GM23338 (cell line): Measurements from ENCODE around the gene GTPBP4. TPM values are rescaled to one million over a fixed set of nuclear protein-coding genes. Genes with fewer than 3 reads are reported as not detected.
A peak's percentile ranks its signal among the peaks of the same experiment; 100 is the strongest.

Experiments
- ATAC-seq: fragments of 200-7000 bp; cut with Tn5 transposase; 3 replicates; pipeline ENCODE4 v1.9.1; 2020
- DNase-seq: peaks from one replicate; pipeline ENCODE4 v3.0.0-alpha.2; 2015; ENCODE audit warnings: low spot score
- H2AFZ ChIP-seq: fragments of 200-600 bp; sonication (generic); 2 replicates; pipeline ENCODE4 v1.8.0; 2016; ENCODE audit warnings: antibody characterized with exemption, mild to moderate bottlenecking, moderate library complexity
- H3F3A ChIP-seq: fragments of 200-600 bp; sonication (generic); replicated peaks from 2 replicates; pipeline ENCODE4 v1.8.0; 2017; ENCODE audit warnings: antibody characterized with exemption, mixed run types, low read depth
- H3K27ac ChIP-seq: fragments of 200-600 bp; sonication (generic); 2 replicates; pipeline ENCODE4 v1.6.1; 2016; ENCODE audit warnings: low read depth
- H3K27me3 ChIP-seq: fragments of 200-600 bp; sonication (generic); 2 replicates; pipeline ENCODE4 v1.8.0; 2016; ENCODE audit warnings: mild to moderate bottlenecking, mixed run types, moderate library complexity; ENCODE audit not compliant: insufficient read depth
- H3K36me3 ChIP-seq: fragments of 200-600 bp; sonication (generic); 2 replicates; pipeline ENCODE4 v1.8.0; 2016; ENCODE audit warnings: mild to moderate bottlenecking; ENCODE audit not compliant: insufficient read depth
- H3K4me1 ChIP-seq: fragments of 200-600 bp; sonication (generic); 2 replicates; pipeline ENCODE4 v1.8.0; 2016; ENCODE audit warnings: mild to moderate bottlenecking, moderate library complexity; ENCODE audit not compliant: insufficient read depth
- H3K4me2 ChIP-seq: fragments of 200-600 bp; sonication (generic); 2 replicates; pipeline ENCODE4 v1.7.1; 2017; ENCODE audit warnings: mixed run types
- H3K4me3 ChIP-seq: fragments of 200-600 bp; sonication (generic); 2 replicates; pipeline ENCODE4 v1.6.1; 2016; ENCODE audit warnings: mixed run types
- H3K79me2 ChIP-seq: fragments of 200-600 bp; sonication (generic); replicated peaks from 2 replicates; pipeline ENCODE4 v1.8.0; 2017; ENCODE audit warnings: mild to moderate bottlenecking; ENCODE audit not compliant: insufficient read depth
- H3K9me2 ChIP-seq: fragments of 200-600 bp; sonication (generic); 2 replicates; pipeline ENCODE4 v1.8.0; 2017; ENCODE audit not compliant: insufficient read depth
- H4K20me1 ChIP-seq: fragments of 200-600 bp; sonication (generic); replicated peaks from 2 replicates; pipeline ENCODE4 v1.8.0; 2017; ENCODE audit warnings: mild to moderate bottlenecking; ENCODE audit not compliant: insufficient read depth
- H3K27ac Mint-ChIP-seq: 2 replicates; pipeline ENCODE4 v1.8.0; 2020; ENCODE audit warnings: inconsistent platforms, mild to moderate bottlenecking, moderate library complexity, mixed read lengths
- H3K27me3 Mint-ChIP-seq: 3 replicates; pipeline ENCODE4 v1.8.0; 2022; ENCODE audit warnings: low read depth, mild to moderate bottlenecking, moderate library complexity, mixed read lengths, inconsistent platforms; ENCODE audit not compliant: insufficient read depth, poor library complexity
- H3K36me3 Mint-ChIP-seq: 3 replicates; pipeline ENCODE4 v1.8.0; 2021; ENCODE audit warnings: low read depth, mild to moderate bottlenecking, inconsistent platforms, moderate library complexity, mixed read lengths
- H3K4me1 Mint-ChIP-seq: 3 replicates; pipeline ENCODE4 v1.8.0; 2020; ENCODE audit warnings: mild to moderate bottlenecking, inconsistent platforms, mixed read lengths
- H3K4me3 Mint-ChIP-seq: 3 replicates; pipeline ENCODE4 v1.8.0; 2021; ENCODE audit warnings: moderate library complexity, mild to moderate bottlenecking, inconsistent platforms, mixed read lengths
- H3K9me3 Mint-ChIP-seq: 3 replicates; pipeline ENCODE4 v1.8.0; 2020; ENCODE audit warnings: moderate library complexity, mild to moderate bottlenecking, inconsistent platforms, mixed read lengths
- CREB1 ChIP-seq: fragments of 250-450 bp; sonication (Bioruptor Pico); IDR thresholded peaks from 2 replicates; pipeline ENCODE4 v1.5.0; 2020; ENCODE audit warnings: low read depth, mild to moderate bottlenecking, moderate library complexity
- EZH2 ChIP-seq: fragments of 200-600 bp; sonication (generic); IDR thresholded peaks from one replicate; pipeline ENCODE4 v1.8.0; 2017; ENCODE audit warnings: antibody characterized with exemption, mild to moderate bottlenecking, low read depth; ENCODE audit not compliant: unreplicated experiment
- EZH2phosphoT487 ChIP-seq: fragments of 200-600 bp; sonication (generic); IDR thresholded peaks from one replicate; pipeline ENCODE4 v1.8.1; 2018; ENCODE audit warnings: antibody characterized with exemption; ENCODE audit not compliant: unreplicated experiment
- JUNB ChIP-seq: IDR thresholded peaks from one replicate; pipeline ENCODE4 v1.6.1; 2016; ENCODE audit warnings: antibody characterized with exemption; ENCODE audit not compliant: unreplicated experiment
- NANOG ChIP-seq: IDR thresholded peaks from 2 replicates; pipeline ENCODE4 v1.6.1; 2016; ENCODE audit warnings: antibody characterized with exemption, borderline replicate concordance
- POLR2AphosphoS5 ChIP-seq: IDR thresholded peaks from 2 replicates; pipeline ENCODE4 v1.6.1; 2016; ENCODE audit warnings: antibody characterized with exemption, low read depth
- STAT1 ChIP-seq: IDR thresholded peaks from one replicate; pipeline ENCODE4 v1.6.1; 2016; ENCODE audit warnings: antibody characterized with exemption; ENCODE audit not compliant: unreplicated experiment
- ZNF114 ChIP-seq: fragments of 250-450 bp; sonication (Bioruptor Pico); IDR thresholded peaks from 2 replicates; pipeline ENCODE4 v1.5.0; 2020; ENCODE audit warnings: mild to moderate bottlenecking, moderate library complexity
- ZNF331 ChIP-seq: fragments of 250-450 bp; sonication (Bioruptor Pico); IDR thresholded peaks from 2 replicates; pipeline ENCODE4 v1.5.0; 2020; ENCODE audit warnings: low read depth, mild to moderate bottlenecking, moderate library complexity
- polyA plus RNA-seq: library from polyadenylated mRNA; unstranded; fragments of >200 nt; fragmentation: Nextera tagmentation; extraction: Ambion mirVana; gene quantifications from 2 replicates; pipeline ENCODE4 v1.2.1, GENCODE V29; 2016
- total RNA-seq: library from RNA; depleted of rRNA; stranded (reverse); fragments of >200 nt; shearing (Covaris generic); gene quantifications from 2 replicates; pipeline ENCODE4 v1.2.3, GENCODE V29; 2014
- TF ChIP-seq, protein P1 (sequence below), 2 experiments: fragments of 200-600 bp in 1 of 2; sonication (generic) in 1 of 2; conservative IDR thresholded peaks; 2 replicates each; pipeline versions ENCODE4 v1.5.1 to v1.6.1; 2016 to 2017; ENCODE audit warnings: antibody characterized with exemption in 2 of 2, low read depth in 2 of 2, mild to moderate bottlenecking in 2 of 2, moderate library complexity in 1 of 2
- TF ChIP-seq, protein P2 (sequence below): IDR thresholded peaks from one replicate; pipeline ENCODE4 v1.6.1; 2018; ENCODE audit warnings: antibody characterized with exemption; ENCODE audit not compliant: unreplicated experiment
- TF ChIP-seq, protein P3 (sequence below): IDR thresholded peaks from 2 replicates; pipeline ENCODE4 v1.6.1; 2016; ENCODE audit warnings: antibody characterized with exemption

Gene GTPBP4
- total and polyA plus RNA-seq, 2 experiments from 2014 or later, result 56.5 to 62.6 TPM

DNA sequence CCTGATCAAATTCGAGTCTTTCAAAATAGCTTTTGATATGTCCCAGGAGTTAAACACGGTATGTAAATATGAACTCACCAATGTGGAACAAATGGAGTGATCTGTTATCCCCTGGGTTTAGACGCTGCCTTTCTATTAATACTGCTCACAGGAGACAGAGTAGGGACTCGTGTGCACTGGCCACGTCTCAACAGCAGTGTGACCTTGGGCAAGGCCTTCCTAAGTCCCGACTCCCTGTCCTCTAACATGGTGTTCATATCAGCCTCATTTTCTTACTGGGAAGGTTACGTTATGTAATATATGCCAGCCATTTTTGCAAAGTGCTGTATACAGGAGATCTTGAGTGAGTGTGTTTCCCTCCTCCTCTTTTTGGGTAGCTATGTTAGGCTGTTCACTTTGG is 69.8 kb downstream of the GTPBP4 start:
- Mint-ChIP-seq H3K9me3 (no peaks in the 10 kb centered on the region), H3K4me3 (peak overlapping the region; percentile 98), H3K4me1 (peaks cover 21% of the 10 kb centered on the region), H3K27me3 (peaks cover 7% of the 10 kb centered on the region), H3K27ac (no peak overlapping the region), H3K36me3 (peaks cover 15% of the 10 kb centered on the region; the same call in 2 of the 3 replicates)
- Histone ChIP-seq H2AFZ (no peak overlapping the region), H4K20me1 (peaks cover 23% of the 10 kb centered on the region), H3F3A (peaks cover 3% of the 10 kb centered on the region; the same call in 1 of the 2 replicates), H3K4me2 (peak overlapping the region; percentile 91), H3K9me2 (no peaks in the 10 kb centered on the region), H3K4me1 (peaks cover 11% of the 10 kb centered on the region), H3K27ac (no peak overlapping the region), H3K36me3 (no peaks in the 10 kb centered on the region), H3K4me3 (peak overlapping the region; percentile 70; the same call in 1 of the 2 replicates), H3K79me2 (peaks cover 89% of the 10 kb centered on the region), H3K27me3 (no peaks in the 10 kb centered on the region)
- TF ChIP-seq EZH2 (no peak), STAT1 (no peak), EZH2phosphoT487 (no peak), NANOG (no peak), CREB1 (CRISPR knock-in tag) (no peak), ZNF331 (CRISPR knock-in tag) (no peak), POLR2AphosphoS5 (no peak), JUNB (no peak), ZNF114 (CRISPR knock-in tag) (no peak)
- TF ChIP-seq, protein P1, sequence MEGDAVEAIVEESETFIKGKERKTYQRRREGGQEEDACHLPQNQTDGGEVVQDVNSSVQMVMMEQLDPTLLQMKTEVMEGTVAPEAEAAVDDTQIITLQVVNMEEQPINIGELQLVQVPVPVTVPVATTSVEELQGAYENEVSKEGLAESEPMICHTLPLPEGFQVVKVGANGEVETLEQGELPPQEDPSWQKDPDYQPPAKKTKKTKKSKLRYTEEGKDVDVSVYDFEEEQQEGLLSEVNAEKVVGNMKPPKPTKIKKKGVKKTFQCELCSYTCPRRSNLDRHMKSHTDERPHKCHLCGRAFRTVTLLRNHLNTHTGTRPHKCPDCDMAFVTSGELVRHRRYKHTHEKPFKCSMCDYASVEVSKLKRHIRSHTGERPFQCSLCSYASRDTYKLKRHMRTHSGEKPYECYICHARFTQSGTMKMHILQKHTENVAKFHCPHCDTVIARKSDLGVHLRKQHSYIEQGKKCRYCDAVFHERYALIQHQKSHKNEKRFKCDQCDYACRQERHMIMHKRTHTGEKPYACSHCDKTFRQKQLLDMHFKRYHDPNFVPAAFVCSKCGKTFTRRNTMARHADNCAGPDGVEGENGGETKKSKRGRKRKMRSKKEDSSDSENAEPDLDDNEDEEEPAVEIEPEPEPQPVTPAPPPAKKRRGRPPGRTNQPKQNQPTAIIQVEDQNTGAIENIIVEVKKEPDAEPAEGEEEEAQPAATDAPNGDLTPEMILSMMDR (conservative IDR thresholded peaks at IDR 0.05; ENCODE audit: low read depth in 2 of 2), result no peak
- TF ChIP-seq, protein P2, sequence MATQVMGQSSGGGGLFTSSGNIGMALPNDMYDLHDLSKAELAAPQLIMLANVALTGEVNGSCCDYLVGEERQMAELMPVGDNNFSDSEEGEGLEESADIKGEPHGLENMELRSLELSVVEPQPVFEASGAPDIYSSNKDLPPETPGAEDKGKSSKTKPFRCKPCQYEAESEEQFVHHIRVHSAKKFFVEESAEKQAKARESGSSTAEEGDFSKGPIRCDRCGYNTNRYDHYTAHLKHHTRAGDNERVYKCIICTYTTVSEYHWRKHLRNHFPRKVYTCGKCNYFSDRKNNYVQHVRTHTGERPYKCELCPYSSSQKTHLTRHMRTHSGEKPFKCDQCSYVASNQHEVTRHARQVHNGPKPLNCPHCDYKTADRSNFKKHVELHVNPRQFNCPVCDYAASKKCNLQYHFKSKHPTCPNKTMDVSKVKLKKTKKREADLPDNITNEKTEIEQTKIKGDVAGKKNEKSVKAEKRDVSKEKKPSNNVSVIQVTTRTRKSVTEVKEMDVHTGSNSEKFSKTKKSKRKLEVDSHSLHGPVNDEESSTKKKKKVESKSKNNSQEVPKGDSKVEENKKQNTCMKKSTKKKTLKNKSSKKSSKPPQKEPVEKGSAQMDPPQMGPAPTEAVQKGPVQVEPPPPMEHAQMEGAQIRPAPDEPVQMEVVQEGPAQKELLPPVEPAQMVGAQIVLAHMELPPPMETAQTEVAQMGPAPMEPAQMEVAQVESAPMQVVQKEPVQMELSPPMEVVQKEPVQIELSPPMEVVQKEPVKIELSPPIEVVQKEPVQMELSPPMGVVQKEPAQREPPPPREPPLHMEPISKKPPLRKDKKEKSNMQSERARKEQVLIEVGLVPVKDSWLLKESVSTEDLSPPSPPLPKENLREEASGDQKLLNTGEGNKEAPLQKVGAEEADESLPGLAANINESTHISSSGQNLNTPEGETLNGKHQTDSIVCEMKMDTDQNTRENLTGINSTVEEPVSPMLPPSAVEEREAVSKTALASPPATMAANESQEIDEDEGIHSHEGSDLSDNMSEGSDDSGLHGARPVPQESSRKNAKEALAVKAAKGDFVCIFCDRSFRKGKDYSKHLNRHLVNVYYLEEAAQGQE, result no peak
- TF ChIP-seq, protein P3, sequence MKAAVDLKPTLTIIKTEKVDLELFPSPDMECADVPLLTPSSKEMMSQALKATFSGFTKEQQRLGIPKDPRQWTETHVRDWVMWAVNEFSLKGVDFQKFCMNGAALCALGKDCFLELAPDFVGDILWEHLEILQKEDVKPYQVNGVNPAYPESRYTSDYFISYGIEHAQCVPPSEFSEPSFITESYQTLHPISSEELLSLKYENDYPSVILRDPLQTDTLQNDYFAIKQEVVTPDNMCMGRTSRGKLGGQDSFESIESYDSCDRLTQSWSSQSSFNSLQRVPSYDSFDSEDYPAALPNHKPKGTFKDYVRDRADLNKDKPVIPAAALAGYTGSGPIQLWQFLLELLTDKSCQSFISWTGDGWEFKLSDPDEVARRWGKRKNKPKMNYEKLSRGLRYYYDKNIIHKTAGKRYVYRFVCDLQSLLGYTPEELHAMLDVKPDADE, result no peak
- DNase-seq, result no peak
- no peak for ATAC-seq
